Large intestine (tissue), 3 donors: ENCODE results near the gene SYT15. TPM values are rescaled to one million over a fixed set of nuclear protein-coding genes. Genes with fewer than 3 reads are reported as not detected.
A peak's percentile ranks its signal among the peaks of the same experiment; 100 is the strongest.
"Not testable (repeated sequence)": the region's sequence is repeated elsewhere in the genome, so short reads cannot be mapped to it uniquely, and the experiment has no call there.

Experiments used
- DNase-seq, 2 donors: peaks; one replicate each; pipeline versions ENCODE4 v3.0.0 to v3.0.0-alpha.2; 2013
- H3K27ac ChIP-seq: one replicate; pipeline ENCODE4 v1.5.1; 2013; ENCODE audit warnings: low read length
- H3K27me3 ChIP-seq: 2 replicates; pipeline ENCODE4 v1.6.1; 2013; ENCODE audit warnings: low read length; ENCODE audit not compliant: control insufficient read depth, insufficient read depth
- H3K36me3 ChIP-seq: 2 replicates; pipeline ENCODE4 v1.6.1; 2013; ENCODE audit warnings: low read length; ENCODE audit not compliant: control insufficient read depth, insufficient read depth
- H3K4me1 ChIP-seq: one replicate; pipeline ENCODE4 v1.6.1; 2013; ENCODE audit warnings: low read length; ENCODE audit not compliant: control insufficient read depth, insufficient read depth
- H3K4me3 ChIP-seq: one replicate; pipeline ENCODE4 v1.5.1; 2013; ENCODE audit warnings: low read length
- H3K9me3 ChIP-seq: one replicate; pipeline ENCODE4 v1.6.1; 2013; ENCODE audit warnings: mild to moderate bottlenecking, low read depth, low read length, moderate library complexity; ENCODE audit not compliant: control insufficient read depth
- WGBS: methylation state at CpG from one replicate; pipeline ENCODE4 v1.1.5; 2013; ENCODE audit warnings: low lambda C conversion rate; ENCODE audit not compliant: insufficient coverage; 5-methylcytosine and 5-hydroxymethylcytosine counted together
- polyA plus RNA-seq: library from polyadenylated mRNA; unstranded; fragments of 120-200 nt; gene quantifications from one replicate; pipeline ENCODE4 v1.2.1, GENCODE V29; 2013

Gene SYT15
- polyA plus RNA-seq, 1 donor: 2.5 TPM

- no peak overlapping the region for H3K4me3 ChIP-seq
- peaks cover 4% of the 10 kb centered on the region for H3K9me3 ChIP-seq
- no peaks in the 10 kb centered on the region for H3K36me3 ChIP-seq
- no CpG with 5 or more reads among the region's 1 CpG for WGBS
- H3K27me3 ChIP-seq: peaks cover 40% of the 10 kb centered on the region
- H3K27ac ChIP-seq: no peak overlapping the region
- DNase-seq: no peak
- H3K4me1 ChIP-seq: peaks cover 25% of the 10 kb centered on the region
These were observed 20.9 kb upstream of the SYT15 start for GRCh38 chr10:46558122-46558391.

GRCh38 chr10:46558392-46559185 is 20.3 kb upstream of the SYT15 start:
- Histone ChIP-seq H3K9me3 (peaks cover 4% of the 10 kb centered on the region), H3K4me1 (peaks cover 20% of the 10 kb centered on the region), H3K36me3 (no peaks in the 10 kb centered on the region), H3K27me3 (peaks cover 40% of the 10 kb centered on the region), H3K4me3 (no peak overlapping the region), H3K27ac (no peak overlapping the region)
- 87% methylated on average over 3 of the region's 9 CpGs for WGBS
- no peak for DNase-seq

GRCh38 chr10:46559231-46559671 is 19.7 kb upstream of the SYT15 start:
- H3K27me3 ChIP-seq: peaks cover 40% of the 10 kb centered on the region
- peaks cover 20% of the 10 kb centered on the region for H3K4me1 ChIP-seq
- H3K36me3 ChIP-seq: no peaks in the 10 kb centered on the region
- H3K9me3 ChIP-seq: peaks cover 4% of the 10 kb centered on the region
- no peak for DNase-seq
- 100% methylated on average over 1 of the region's 5 CpGs for WGBS
- H3K4me3 ChIP-seq: no peak overlapping the region
- no peak overlapping the region for H3K27ac ChIP-seq

- Histone ChIP-seq H3K27ac (no peak overlapping the region), H3K4me1 (peaks cover 18% of the 10 kb centered on the region), H3K4me3 (no peak overlapping the region), H3K27me3 (peaks cover 39% of the 10 kb centered on the region), H3K9me3 (peaks cover 4% of the 10 kb centered on the region), H3K36me3 (no peaks in the 10 kb centered on the region)
- no peak for DNase-seq
- WGBS: 100% methylated on average over 1 of the region's 5 CpGs
These were observed 18.5 kb upstream of the SYT15 start for GRCh38 chr10:46560381-46560780.

GRCh38 chr10:46560952-46561351 is 18.0 kb upstream of the SYT15 start:
- H3K4me1 ChIP-seq: peaks cover 12% of the 10 kb centered on the region
- peaks cover 34% of the 10 kb centered on the region for H3K27me3 ChIP-seq
- H3K4me3 ChIP-seq: no peak overlapping the region
- H3K27ac ChIP-seq: no peak overlapping the region
- peaks cover 4% of the 10 kb centered on the region for H3K9me3 ChIP-seq
- no peak for DNase-seq
- WGBS: 80% methylated on average over 1 of the region's 1 CpG
- H3K36me3 ChIP-seq: no peaks in the 10 kb centered on the region

GRCh38 chr10:46565591-46566332 is 13.2 kb upstream of the SYT15 start:
- H3K4me1 ChIP-seq: not testable (repeated sequence)
- DNase-seq: peak; percentile 62 to 79

GRCh38 chr10:46567151-46567550 is 11.8 kb upstream of the SYT15 start:
- not testable (repeated sequence) for H3K27me3 ChIP-seq, H3K36me3 ChIP-seq, H3K9me3 ChIP-seq, DNase-seq, H3K27ac ChIP-seq, H3K4me1 ChIP-seq, H3K4me3 ChIP-seq
- no CpG with 5 or more reads among the region's 9 CpGs for WGBS

More at GRCh38 chr10:46565591-46566332, 13.2 kb upstream of the SYT15 start:
- WGBS: no CpG with 5 or more reads among the region's 6 CpGs
- not testable (repeated sequence) for H3K4me3 ChIP-seq, H3K9me3 ChIP-seq, H3K27me3 ChIP-seq, H3K27ac ChIP-seq, H3K36me3 ChIP-seq

GRCh38 chr10:46570655-46571054 is 8.3 kb upstream of the SYT15 start:
- no CpG with 5 or more reads among the region's 2 CpGs for WGBS
- DNase-seq: not testable (repeated sequence)

GRCh38 chr10:46572765-46573164 is 6.2 kb upstream of the SYT15 start:
- H3K4me3 ChIP-seq, H3K27ac ChIP-seq, H3K9me3 ChIP-seq, H3K27me3 ChIP-seq, DNase-seq, H3K36me3 ChIP-seq, H3K4me1 ChIP-seq: not testable (repeated sequence)
- no CpG with 5 or more reads among the region's 4 CpGs for WGBS

More at GRCh38 chr10:46570655-46571054, 8.3 kb upstream of the SYT15 start:
- not testable (repeated sequence) for H3K36me3 ChIP-seq, H3K27me3 ChIP-seq, H3K27ac ChIP-seq, H3K4me3 ChIP-seq, H3K4me1 ChIP-seq, H3K9me3 ChIP-seq

GRCh38 chr10:46573314-46573713 is 5.6 kb upstream of the SYT15 start:
- DNase-seq, H3K4me3 ChIP-seq, H3K27me3 ChIP-seq, H3K27ac ChIP-seq, H3K4me1 ChIP-seq, H3K9me3 ChIP-seq, H3K36me3 ChIP-seq: not testable (repeated sequence)
- WGBS: no CpG with 5 or more reads among the region's 5 CpGs
